ENCODE measurements around the gene RNF183. TPM values are rescaled to one million over a fixed set of nuclear protein-coding genes. Genes with fewer than 3 reads are reported as not detected.

Gene RNF183
- total and polyA plus RNA-seq, 8 donors, result 0.43 to 5.6 (median 1.5) TPM; not detected in 2

- TF ChIP-seq POLR2A (IDR thresholded peaks at IDR 0.05) (no peak), EP300 (IDR thresholded peaks at IDR 0.05) (no peak), CTCF (IDR thresholded peaks at IDR 0.05) (no peak), POLR2AphosphoS5 (IDR thresholded peaks at IDR 0.05) (no peak)
- no peak overlapping the region for H3K4me3 ChIP-seq
- intact Hi-C loops (cut with DNase I; ENCODE audit: low total_unique reads), result no loop called here
- no peak for DNase-seq
- no peaks in the 10 kb centered on the region for H3K4me1 ChIP-seq
- no peak overlapping the region for H3K27ac ChIP-seq
- no peaks in the 10 kb centered on the region for H3K9me3 ChIP-seq
- peaks cover 0 to 9% (median 0%) of the 10 kb centered on the region in 3 donors for H3K27me3 ChIP-seq
- 81 to 92% (median 84%) methylated on average over 3 of the region's 3 CpGs for WGBS, 5 donors
- peaks cover 0 to 17% (median 3%) of the 10 kb centered on the region in 4 donors for H3K36me3 ChIP-seq
Observed at GRCh38 chr9:113311961-113312360, 8.8 kb upstream of the RNF183 start.

GRCh38 chr9:113310538-113310937, 7.4 kb upstream of the RNF183 start:
- DNase-seq, result no peak
- H3K4me3 ChIP-seq, result no peak overlapping the region
- WGBS, 5 donors, result 34 to 65% (median 57%) methylated on average over 3 of the region's 3 CpGs
- peaks cover 0 to 8% (median 0%) of the 10 kb centered on the region in 4 donors for H3K36me3 ChIP-seq
- H3K27me3 ChIP-seq, result peaks cover 0 to 13% (median 0%) of the 10 kb centered on the region in 3 donors
- H3K9me3 ChIP-seq, result no peaks in the 10 kb centered on the region
- TF ChIP-seq POLR2AphosphoS5 (IDR thresholded peaks at IDR 0.05) (no peak), EP300 (IDR thresholded peaks at IDR 0.05) (no peak), CTCF (IDR thresholded peaks at IDR 0.05) (no peak), POLR2A (IDR thresholded peaks at IDR 0.05) (no peak)
- intact Hi-C loops (cut with DNase I; ENCODE audit: low total_unique reads), result no loop called here
- no peaks in the 10 kb centered on the region for H3K4me1 ChIP-seq
- H3K27ac ChIP-seq, result no peak overlapping the region

- intact Hi-C loops (cut with DNase I; ENCODE audit: low total_unique reads), result no loop called here
- no peak overlapping the region for H3K27ac ChIP-seq
- peaks cover 0 to 13% (median 0%) of the 10 kb centered on the region in 3 donors for H3K27me3 ChIP-seq
- peak; percentile 28 to 72 for DNase-seq
- H3K36me3 ChIP-seq, result no peaks in the 10 kb centered on the region
- TF ChIP-seq POLR2AphosphoS5 (IDR thresholded peaks at IDR 0.05) (no peak), EP300 (IDR thresholded peaks at IDR 0.05) (no peak), POLR2A (IDR thresholded peaks at IDR 0.05) (no peak), CTCF (IDR thresholded peaks at IDR 0.05) (peak in 5 of 7 experiments; percentile 31 to 57 (median 43))
- H3K4me1 ChIP-seq, result no peaks in the 10 kb centered on the region
- no peak overlapping the region for H3K4me3 ChIP-seq
- no peaks in the 10 kb centered on the region for H3K9me3 ChIP-seq
- WGBS, 5 donors, result 5 to 13% (median 9%) methylated on average over 2 of the region's 2 CpGs
Observed at GRCh38 chr9:113309204-113309813, 6.1 kb upstream of the RNF183 start.

GRCh38 chr9:113307396-113307975, 4.3 kb upstream of the RNF183 start:
- no peaks in the 10 kb centered on the region for H3K36me3 ChIP-seq
- peaks cover 0 to 13% (median 0%) of the 10 kb centered on the region in 3 donors for H3K27me3 ChIP-seq
- DNase-seq, result no peak
- H3K9me3 ChIP-seq, result no peaks in the 10 kb centered on the region
- H3K4me3 ChIP-seq, result no peak overlapping the region
- no peak overlapping the region for H3K27ac ChIP-seq
- peaks cover 0 to 2% (median 0%) of the 10 kb centered on the region in 4 donors for H3K4me1 ChIP-seq
- TF ChIP-seq POLR2A (IDR thresholded peaks at IDR 0.05), result no peak
- TF ChIP-seq CTCF (IDR thresholded peaks at IDR 0.05), result no peak
- TF ChIP-seq EP300 (IDR thresholded peaks at IDR 0.05), result no peak
- TF ChIP-seq POLR2AphosphoS5 (IDR thresholded peaks at IDR 0.05), result no peak
- intact Hi-C loops (cut with DNase I; ENCODE audit: low total_unique reads), result no loop called here
- 61 to 72% (median 67%) methylated on average over 6 to 8 of the region's 8 CpGs for WGBS, 5 donors

Data from stomach (tissue), 9 donors.